K562 treated with DMSO at 1 percent for 12 hours (cell line): ENCODE data around the gene CDC42BPG. TPM values are rescaled to one million over a fixed set of nuclear protein-coding genes. Genes with fewer than 3 reads are reported as not detected.

Source experiments
- total RNA-seq: library from RNA; unstranded; fragments of 300-600 nt; gene quantifications from 2 replicates; pipeline ENCODE4 v1.2.3, GENCODE V29; 2022; ENCODE audit not compliant: insufficient read depth

The CDC42BPG gene
- 9.7 and 10.2 TPM in 2 replicates for total RNA-seq

DNA sequence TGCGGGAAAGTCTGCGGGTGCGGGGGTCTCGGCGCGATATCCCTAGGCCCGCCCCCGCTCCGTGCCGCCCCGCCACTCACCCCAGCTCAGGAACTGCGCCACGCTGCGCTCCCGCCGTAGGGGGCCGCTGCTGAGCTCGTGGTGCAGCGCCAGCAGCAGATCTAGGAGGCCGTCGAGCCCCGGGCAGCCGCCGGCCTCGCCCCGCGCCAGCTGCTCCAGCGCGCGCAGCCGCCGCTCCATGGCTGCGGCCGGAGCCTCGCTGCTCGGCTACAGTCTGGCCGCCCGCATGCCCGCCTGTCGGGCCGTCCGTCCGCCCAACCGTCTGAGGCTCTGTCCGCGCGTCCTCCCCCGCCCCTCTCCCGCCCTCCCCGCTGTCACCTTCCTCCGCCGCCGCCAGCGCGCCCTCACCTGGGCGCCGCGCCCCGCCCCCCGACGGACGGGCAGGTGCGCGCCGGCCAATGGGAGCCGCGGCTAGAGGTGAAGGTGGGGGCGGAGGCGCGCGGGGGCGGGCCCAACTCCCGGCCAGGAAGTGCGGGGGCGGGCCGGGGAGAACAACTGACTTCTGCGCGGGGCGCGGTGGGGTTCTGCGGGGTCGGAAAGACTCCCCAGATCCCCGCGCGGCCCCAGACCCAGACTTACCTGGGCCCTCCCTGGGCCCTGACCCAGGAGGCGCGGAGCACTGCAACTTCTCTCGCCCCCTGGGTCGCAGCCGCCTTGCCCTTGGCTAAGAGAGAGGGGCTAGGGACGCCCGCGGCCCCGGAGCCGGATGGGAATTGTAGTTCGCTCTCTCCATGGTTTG, at the start of gene CDC42BPG:
CDC42BPG (minus strand) TSS at position 324 of the 799 bp plus-strand sequence; CDS start at position 240, 84 bp downstream.

DNA sequence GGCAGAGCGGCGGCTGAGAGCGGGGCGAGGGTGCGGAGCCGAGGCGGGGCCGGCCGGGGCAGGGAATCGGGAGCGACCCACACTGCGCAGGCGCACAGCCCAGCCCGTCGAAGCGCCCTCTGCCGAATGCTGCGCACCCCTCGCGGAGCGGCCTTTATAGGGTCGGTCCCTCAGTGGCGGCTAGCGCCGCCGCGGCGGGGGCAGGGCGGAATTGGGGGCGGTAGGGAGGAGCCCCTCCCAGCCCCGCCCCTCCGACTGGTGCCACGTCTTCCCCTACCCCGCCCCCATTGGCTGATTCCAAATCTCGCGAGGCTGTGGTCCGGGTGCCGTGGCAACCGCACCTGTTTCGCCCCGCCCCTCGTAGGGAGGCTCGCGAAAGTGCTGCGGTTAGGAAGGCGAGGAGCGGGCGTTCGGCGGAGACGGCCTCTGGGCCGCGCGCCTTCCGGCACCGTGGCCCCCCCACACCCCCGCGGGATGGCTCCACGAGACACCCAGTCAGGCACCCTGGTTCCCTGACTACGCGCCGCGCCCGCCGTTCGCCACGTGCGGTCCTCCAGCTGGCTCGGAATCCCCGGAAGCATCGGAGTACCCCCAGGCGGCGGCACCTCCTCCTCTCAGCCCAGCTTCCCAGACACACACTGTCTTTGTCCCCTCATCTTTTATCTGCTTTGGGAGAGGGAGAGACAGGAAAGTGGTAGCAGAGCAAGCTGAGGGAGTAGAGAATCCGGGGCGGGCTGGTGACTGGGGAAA, 34.2 kb upstream of the CDC42BPG start, which contains the start of gene EHD1:
EHD1 (minus strand) TSS at position 128 of the 750 bp plus-strand sequence. CDS start 157 bp downstream, outside the sequence.

DNA sequence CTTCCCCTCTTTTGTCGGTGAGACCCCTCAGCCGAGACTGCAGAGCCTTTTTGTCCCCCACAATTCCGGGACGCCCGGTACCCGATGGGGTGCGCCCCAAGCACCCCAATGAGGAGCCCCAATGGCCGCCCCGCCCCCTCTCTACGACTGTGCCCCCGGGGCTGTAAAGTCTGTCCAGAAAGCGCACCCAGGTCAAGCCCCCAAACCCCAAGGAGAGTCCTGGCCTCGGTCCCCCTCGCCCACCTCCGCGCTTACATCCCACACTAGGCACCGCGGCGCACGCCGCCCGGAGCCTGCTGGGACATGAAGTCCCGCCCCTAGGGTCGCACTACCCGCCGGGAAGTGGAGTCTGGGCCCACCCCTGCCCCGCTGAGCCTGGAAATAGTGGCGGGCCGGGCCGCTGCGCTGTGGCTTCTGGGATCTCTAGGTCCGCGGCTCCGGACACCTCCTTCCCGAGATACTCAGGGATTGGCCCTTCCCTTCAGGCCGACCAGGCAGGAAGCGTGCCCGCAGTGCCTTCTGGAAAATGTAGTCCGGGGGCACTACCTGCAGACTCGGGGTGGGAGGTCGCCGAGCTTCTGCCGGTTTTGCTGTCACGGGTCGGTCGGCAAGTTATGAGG, 34.1 kb downstream of the CDC42BPG start, which contains the start of gene MEN1:
MEN1 (minus strand) TSS at position 281 of the 620 bp plus-strand sequence. CDS start 442 bp downstream, outside the sequence.

DNA sequence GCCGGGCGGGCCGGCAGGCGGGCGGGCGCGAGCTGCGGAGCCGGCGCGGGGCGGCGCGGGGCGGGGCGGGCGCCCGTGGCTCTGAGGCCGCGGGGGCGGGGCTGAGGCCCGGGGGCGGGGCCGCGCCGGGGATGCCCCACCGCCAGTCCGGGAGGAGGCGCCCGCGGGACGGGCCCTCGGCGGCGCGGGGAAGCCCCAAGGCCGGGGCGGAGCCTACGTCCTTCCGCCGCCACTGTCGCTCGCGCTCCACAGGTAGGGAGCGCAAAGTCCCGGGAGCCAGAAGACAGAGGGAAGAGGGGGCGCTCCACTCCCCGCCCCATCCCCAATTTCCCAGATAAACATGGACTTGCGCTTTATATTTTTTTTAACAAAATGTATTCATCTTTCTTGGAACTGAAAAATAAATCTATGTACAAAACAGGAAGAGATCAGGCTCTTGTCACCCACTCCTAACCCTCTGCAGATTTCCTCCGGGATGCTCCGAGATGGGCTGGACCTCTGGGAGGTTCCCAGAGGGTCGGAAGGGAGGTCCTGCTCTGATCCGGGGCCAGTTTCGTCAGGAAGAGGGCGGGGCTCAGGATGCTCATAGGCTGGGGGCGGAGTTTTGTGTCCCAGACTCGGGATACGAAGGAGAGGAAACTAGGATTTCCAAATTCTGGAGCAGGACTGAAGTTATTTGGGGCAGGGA, 41.2 kb downstream of the CDC42BPG start, which contains the start of gene MAP4K2:
MAP4K2 (minus strand) TSS at position 57 of the 688 bp plus-strand sequence. CDS start 65 bp downstream, outside the sequence.

DNA sequence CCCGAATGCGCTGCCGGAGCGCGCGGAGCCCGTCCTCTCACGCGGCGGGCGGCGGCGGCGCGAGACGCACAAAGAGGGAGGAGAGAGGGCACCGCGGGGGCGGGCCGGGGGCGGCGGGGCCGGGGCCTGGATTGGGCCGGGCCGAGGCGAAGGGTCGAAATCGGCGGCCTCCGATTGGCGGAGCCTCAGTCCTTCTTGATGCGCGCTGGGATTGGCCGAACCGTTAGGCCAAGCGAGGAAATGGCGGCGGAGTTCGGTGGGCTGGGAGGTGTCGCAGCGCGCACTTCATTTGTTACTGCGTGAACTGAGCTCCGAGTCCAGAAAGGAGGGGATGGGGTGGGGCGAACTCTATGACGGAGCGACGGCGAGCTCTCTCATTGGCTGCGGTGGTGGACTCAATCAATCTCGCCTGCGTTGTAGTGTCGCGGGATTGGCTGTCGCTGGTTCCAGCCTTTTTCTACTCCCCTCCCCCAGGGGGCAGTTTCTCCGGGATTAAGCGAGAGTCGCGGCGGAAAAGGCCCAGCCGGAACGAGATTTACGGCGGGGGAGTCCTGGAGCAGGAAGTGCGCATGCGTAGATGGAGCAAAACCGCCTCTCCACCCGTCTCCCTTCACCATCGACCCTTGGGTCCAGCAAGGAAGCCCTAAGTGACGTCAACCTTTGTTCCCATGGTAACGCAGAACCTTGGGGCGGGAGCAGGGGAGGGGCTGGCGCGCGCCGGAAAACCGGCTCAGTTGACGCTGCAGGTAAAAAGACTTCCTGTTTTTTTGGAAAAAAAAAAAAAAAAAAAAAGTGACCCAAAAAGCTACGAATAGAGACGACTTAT, 65.8 kb downstream of the CDC42BPG start, which contains the start of gene SF1:
SF1 (minus strand) TSS at position 70 of the 826 bp plus-strand sequence. CDS start 150 bp downstream, outside the sequence.

Other genes with a start within 250 kb of the CDC42BPG start
- 0.19 TPM in 1 of 2 replicates, not detected in the other for gene NRXN2, start 121.5 kb downstream of the CDC42BPG start, total RNA-seq
- gene RASGRP2, start 100.5 kb downstream of the CDC42BPG start, total RNA-seq = 6.1 and 11.2 TPM in 2 replicates
- 2.9 TPM in 2 replicates for gene PYGM, start 84.7 kb downstream of the CDC42BPG start, total RNA-seq
- 54.3 and 129 TPM in 2 replicates for gene SF1, start 66.1 kb downstream of the CDC42BPG start, total RNA-seq
- 11.4 and 16.8 TPM in 2 replicates for gene MAP4K2, start 41.4 kb downstream of the CDC42BPG start, total RNA-seq
- 25.2 and 52.6 TPM in 2 replicates for gene MEN1, start 34.1 kb downstream of the CDC42BPG start, total RNA-seq
- 40.6 and 54.9 TPM in 2 replicates for gene EHD1, start 34.0 kb upstream of the CDC42BPG start, total RNA-seq
- gene ATG2A, start 72.6 kb upstream of the CDC42BPG start, total RNA-seq = 39.0 and 52.7 TPM in 2 replicates
- gene PPP2R5B, start 80.0 kb upstream of the CDC42BPG start, total RNA-seq = 8.6 and 17.6 TPM in 2 replicates
- gene GPHA2, start 91.2 kb upstream of the CDC42BPG start, total RNA-seq = not detected in 2 replicates
- not detected in 2 replicates for gene MAJIN, start 127.5 kb upstream of the CDC42BPG start, total RNA-seq
- gene BATF2, start 152.3 kb upstream of the CDC42BPG start, total RNA-seq = 5.1 and 7.1 TPM in 2 replicates
- 96.4 and 125 TPM in 2 replicates for gene ARL2, start 169.5 kb upstream of the CDC42BPG start, total RNA-seq
- gene SNX15, start 182.8 kb upstream of the CDC42BPG start, total RNA-seq = 35.5 and 47.3 TPM in 2 replicates
- 47.0 and 58.8 TPM in 2 replicates for gene SAC3D1, start 196.6 kb upstream of the CDC42BPG start, total RNA-seq
- gene NAALADL1, start 213.9 kb upstream of the CDC42BPG start, total RNA-seq = 0.42 and 0.60 TPM in 2 replicates
- gene CDCA5, start 239.4 kb upstream of the CDC42BPG start, total RNA-seq = 75.1 and 95.6 TPM in 2 replicates
- gene ZFPL1, start 239.6 kb upstream of the CDC42BPG start, total RNA-seq = 71.0 and 72.9 TPM in 2 replicates